Measurements from ENCODE around the gene SGCE.

DNA sequence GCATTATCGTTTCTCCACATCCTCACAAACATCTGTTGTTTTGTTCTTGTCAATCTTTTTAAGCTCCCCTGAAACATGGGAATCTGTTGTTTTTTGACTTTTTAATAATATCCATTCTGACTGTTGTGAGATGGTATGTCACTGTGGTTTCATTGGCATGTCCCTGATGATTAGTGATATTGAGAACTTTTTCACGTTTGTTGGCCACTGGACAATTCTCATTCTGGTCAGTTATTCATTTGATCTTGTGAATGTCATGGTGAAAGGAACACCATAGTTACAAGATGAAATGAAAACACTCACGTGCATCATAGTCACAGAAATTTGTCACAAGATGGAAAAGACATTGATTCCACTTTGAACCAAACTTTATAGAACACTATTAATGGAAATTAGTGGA, 20.5 kb upstream of the SGCE start:
- TF ChIP-seq, protein P1, sequence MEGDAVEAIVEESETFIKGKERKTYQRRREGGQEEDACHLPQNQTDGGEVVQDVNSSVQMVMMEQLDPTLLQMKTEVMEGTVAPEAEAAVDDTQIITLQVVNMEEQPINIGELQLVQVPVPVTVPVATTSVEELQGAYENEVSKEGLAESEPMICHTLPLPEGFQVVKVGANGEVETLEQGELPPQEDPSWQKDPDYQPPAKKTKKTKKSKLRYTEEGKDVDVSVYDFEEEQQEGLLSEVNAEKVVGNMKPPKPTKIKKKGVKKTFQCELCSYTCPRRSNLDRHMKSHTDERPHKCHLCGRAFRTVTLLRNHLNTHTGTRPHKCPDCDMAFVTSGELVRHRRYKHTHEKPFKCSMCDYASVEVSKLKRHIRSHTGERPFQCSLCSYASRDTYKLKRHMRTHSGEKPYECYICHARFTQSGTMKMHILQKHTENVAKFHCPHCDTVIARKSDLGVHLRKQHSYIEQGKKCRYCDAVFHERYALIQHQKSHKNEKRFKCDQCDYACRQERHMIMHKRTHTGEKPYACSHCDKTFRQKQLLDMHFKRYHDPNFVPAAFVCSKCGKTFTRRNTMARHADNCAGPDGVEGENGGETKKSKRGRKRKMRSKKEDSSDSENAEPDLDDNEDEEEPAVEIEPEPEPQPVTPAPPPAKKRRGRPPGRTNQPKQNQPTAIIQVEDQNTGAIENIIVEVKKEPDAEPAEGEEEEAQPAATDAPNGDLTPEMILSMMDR (IDR thresholded peaks at IDR 0.05; ENCODE audit: low read length), result no peak
- TF ChIP-seq EZH2 (IDR thresholded peaks at IDR 0.05; ENCODE audit: borderline replicate concordance, low read length), result no peak

Data from OCI-LY1 (cell line).